ENCODE data around the gene SPEN.

GRCh38 chr1:15916916-15917315 lies 69.4 kb downstream of the SPEN start:
- TF ChIP-seq CTCF (conservative IDR thresholded peaks at IDR 0.05; ENCODE audit: low read depth in 2 of 2) (no peak), JUNB (IDR thresholded peaks at IDR 0.05; ENCODE audit: unreplicated experiment) (no peak), POLR2AphosphoS5 (IDR thresholded peaks at IDR 0.05; ENCODE audit: low read depth) (no peak), REST (IDR thresholded peaks at IDR 0.05; ENCODE audit: unreplicated experiment) (no peak), EZH2 (IDR thresholded peaks at IDR 0.05; ENCODE audit: low read depth, unreplicated experiment) (no peak), NANOG (IDR thresholded peaks at IDR 0.05; ENCODE audit: borderline replicate concordance) (no peak)

Data from GM23338 (cell line).